B cell (primary cell): ENCODE data around the gene PAX3. TPM values are rescaled to one million over a fixed set of nuclear protein-coding genes. Genes with fewer than 3 reads are reported as not detected.

Experiments used
- ATAC-seq: fragments of 200-7000 bp; cut with Tn5 transposase; one replicate; pipeline ENCODE4 v1.10.0; 2021; ENCODE audit warnings: low read depth, mild to moderate bottlenecking, moderate number of reproducible peaks, moderate library complexity
- CTCF ChIA-PET: fragments of 350-600 bp; sonication (Branson Sonifier 250); formaldehyde crosslinking; loops from one replicate; lab custom pipeline; 2021; ENCODE audit warnings: antibody characterized with exemption, inconsistent platforms; lab: Charles Lee
- POLR2A ChIA-PET: fragments of 350-600 bp; sonication (Branson Sonifier 250); formaldehyde crosslinking; loops from one replicate; lab custom pipeline; 2021; ENCODE audit warnings: antibody characterized with exemption; lab: Charles Lee
- DNase-seq: peaks from one replicate; pipeline ENCODE4 v3.0.0; 2013
- H2AFZ ChIP-seq: 2 replicates; pipeline ENCODE4 v1.6.1; 2012; ENCODE audit warnings: mild to moderate bottlenecking, low read depth, low read length; ENCODE audit not compliant: insufficient read depth, poor library complexity, severe bottlenecking
- H3K27ac ChIP-seq, 2 donors: 1 replicate in 1 of 2; 2 replicates in 1 of 2; pipeline ENCODE4 v1.5.1; 2012 to 2013; ENCODE audit warnings: low read length in 2 of 2, mild to moderate bottlenecking in 2 of 2, moderate library complexity in 1 of 2
- H3K27me3 ChIP-seq, 4 experiments: fragments of 200-600 bp in 1 of 4; sonication (generic) in 1 of 4; replicated peaks in 1 of 4; 1 replicate in 2 of 4; 2 replicates in 2 of 4; pipeline versions ENCODE4 v1.6.1 to v1.7.0; 2013 to 2016; ENCODE audit warnings: low read length in 3 of 4, mild to moderate bottlenecking in 2 of 4, mixed read lengths in 1 of 4, moderate library complexity in 1 of 4; ENCODE audit not compliant: insufficient read depth in 4 of 4, control insufficient read depth in 3 of 4; ENCODE audit errors: control extremely low read depth in 1 of 4
- H3K36me3 ChIP-seq, 2 experiments: replicated peaks in 1 of 2; 1 replicate in 1 of 2; 2 replicates in 1 of 2; pipeline versions ENCODE4 v1.6.1 to v1.7.1; 2013; ENCODE audit warnings: low read length in 1 of 2; ENCODE audit not compliant: insufficient read depth in 2 of 2, control insufficient read depth in 1 of 2; ENCODE audit errors: control extremely low read depth in 1 of 2, extremely low read depth in 1 of 2
- H3K4me1 ChIP-seq, 2 donors: fragments of 200-600 bp in 1 of 2; sonication (generic) in 1 of 2; 1 replicate in 1 of 2; 2 replicates in 1 of 2; pipeline versions ENCODE4 v1.5.1 to v1.6.1; 2013 to 2017; ENCODE audit warnings: low read length in 2 of 2; ENCODE audit not compliant: control insufficient read depth in 2 of 2, insufficient read depth in 2 of 2
- H3K4me2 ChIP-seq: replicated peaks from 2 replicates; pipeline ENCODE3; 2012; ENCODE audit warnings: mild to moderate bottlenecking, low read depth, low read length; ENCODE audit not compliant: poor library complexity, severe bottlenecking
- H3K4me3 ChIP-seq, 5 experiments: fragments of 200-600 bp in 1 of 5; sonication (generic) in 1 of 5; 1 replicate in 3 of 5; 2 replicates in 2 of 5; pipeline versions ENCODE4 v1.5.1 to v1.7.0; 2011 to 2016; ENCODE audit warnings: low read length in 4 of 5, mild to moderate bottlenecking in 4 of 5, low read depth in 2 of 5, control low read depth in 1 of 5, moderate library complexity in 1 of 5; ENCODE audit not compliant: insufficient read depth in 1 of 5; ENCODE audit errors: control extremely low read depth in 1 of 5, extremely low read depth in 1 of 5
- H3K79me2 ChIP-seq: fragments of 200-600 bp; sonication (generic); one replicate; pipeline ENCODE4 v1.6.0; 2016; ENCODE audit warnings: low read length; ENCODE audit not compliant: control insufficient read depth, insufficient read depth
- H3K9ac ChIP-seq: fragments of 200-600 bp; sonication (generic); 2 replicates; pipeline ENCODE4 v1.6.1; 2017; ENCODE audit warnings: mild to moderate bottlenecking, low read length, moderate library complexity
- H3K9me3 ChIP-seq, 3 donors: one replicate each; pipeline versions ENCODE4 v1.6.1 to v1.7.1; 2013; ENCODE audit warnings: low read length in 2 of 3; ENCODE audit not compliant: control insufficient read depth in 2 of 3, insufficient read depth in 1 of 3; ENCODE audit errors: control extremely low read depth in 1 of 3
- H4K20me1 ChIP-seq: 2 replicates; pipeline ENCODE4 v1.6.0; 2012; ENCODE audit warnings: mild to moderate bottlenecking, low read length; ENCODE audit not compliant: insufficient read depth, control insufficient read depth, poor library complexity, severe bottlenecking
- H3K27ac Mint-ChIP-seq: one replicate; pipeline ENCODE4 v1.8.0; 2021; ENCODE audit warnings: mixed read lengths
- H3K27me3 Mint-ChIP-seq: one replicate; pipeline ENCODE4 v1.8.0; 2021; ENCODE audit warnings: mixed read lengths
- H3K4me1 Mint-ChIP-seq: one replicate; pipeline ENCODE4 v1.8.0; 2021; ENCODE audit warnings: mixed read lengths
- H3K4me3 Mint-ChIP-seq: one replicate; pipeline ENCODE4 v1.8.0; 2021; ENCODE audit warnings: mixed read lengths
- H3K9me3 Mint-ChIP-seq: one replicate; pipeline ENCODE4 v1.8.0; 2022; ENCODE audit warnings: mixed read lengths; ENCODE audit not compliant: insufficient read depth
- EZH2 ChIP-seq: IDR thresholded peaks from 2 replicates; pipeline ENCODE4 v1.6.1; 2012; ENCODE audit warnings: borderline replicate concordance, low read depth, mild to moderate bottlenecking, moderate library complexity, low read length; ENCODE audit not compliant: insufficient read depth, poor library complexity, severe bottlenecking
- WGBS: methylation state at CpG from one replicate; pipeline ENCODE4 v1.1.5; 2013; ENCODE audit warnings: missing lambda C conversion rate; ENCODE audit not compliant: insufficient coverage; 5-methylcytosine and 5-hydroxymethylcytosine counted together
- intact Hi-C: fragments of 100-400 bp; cut with micrococcal nuclease; formaldehyde crosslinking; loops from one replicate; pipeline ENCODE4 v1.10.0; 2022
- polyA plus RNA-seq: library from polyadenylated mRNA; depleted of rRNA; stranded (reverse); fragments of >200 nt; gene quantifications from 2 replicates; pipeline ENCODE4 v1.2.3, GENCODE V29; 2012
- total RNA-seq, 2 donors: library from RNA; stranded (reverse); fragments of 120-200 nt in 1 of 2; gene quantifications; 1 replicate in 1 of 2; 2 replicates in 1 of 2; pipeline versions ENCODE4 v1.2.3 to v1.2.4, GENCODE V29; 2013 to 2022
- TF ChIP-seq, protein P1 (sequence below): fragments of 200-600 bp; IDR thresholded peaks from one replicate; pipeline ENCODE4 v1.8.0; 2022; ENCODE audit warnings: antibody characterized with exemption, mild to moderate bottlenecking

The PAX3 gene
- total and polyA plus RNA-seq, 2 donors (not counting 1 experiment from before 2014, with no cell fraction given) = not detected

DNA sequence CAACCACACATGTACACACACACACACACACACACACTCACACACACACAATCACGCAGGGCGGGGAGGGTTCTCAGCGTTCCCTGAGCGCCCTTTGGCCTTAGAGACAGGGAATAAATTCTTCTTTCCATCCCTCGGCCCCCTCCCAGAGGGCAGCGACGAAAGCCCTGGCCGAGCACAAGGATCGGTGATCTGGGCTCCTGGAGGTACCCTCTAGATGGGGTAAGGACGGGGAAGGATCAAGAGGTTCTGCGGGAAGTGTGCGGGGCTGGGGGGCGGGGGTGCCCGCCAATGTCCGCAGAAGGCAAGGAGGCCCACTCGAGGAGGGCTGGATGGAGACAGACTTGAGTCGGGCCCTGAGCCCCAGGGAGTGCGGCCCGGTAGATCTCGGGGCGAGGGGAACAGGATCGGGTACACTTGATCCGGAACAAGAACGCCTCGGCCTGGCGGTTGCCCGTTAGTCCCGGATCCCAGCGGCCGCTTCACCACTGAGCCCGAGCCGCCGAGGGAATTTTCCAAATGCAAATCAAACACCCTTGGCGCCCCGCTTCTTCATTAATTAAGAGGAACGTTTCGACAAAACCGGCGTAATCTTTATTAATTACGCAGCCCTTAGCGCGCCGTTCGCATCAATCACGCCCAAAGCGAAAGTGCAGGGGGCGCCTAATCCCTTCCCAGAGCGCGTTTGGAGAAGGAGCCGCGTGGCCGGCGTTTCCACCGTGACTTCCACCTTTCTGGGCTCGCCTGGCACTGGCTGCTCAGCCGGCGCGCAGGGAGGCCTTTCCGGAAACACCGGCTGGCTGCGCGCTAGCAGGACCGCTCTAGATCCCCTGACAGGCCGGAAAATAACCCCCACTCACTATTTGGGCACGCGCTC is 7.0 kb upstream of the PAX3 start:
- peaks cover 0 to 97% (median 75%) of the 10 kb centered on the region in 4 experiments for H3K27me3 ChIP-seq
- POLR2A ChIA-PET = no interaction called here
- peak overlapping the region; percentile 78 for H3K4me2 ChIP-seq
- DNase-seq = peak; percentile 45
- Mint-ChIP-seq H3K4me3 (peak overlapping the region; percentile 73), H3K27ac (no peak overlapping the region), H3K27me3 (peaks cover 87% of the 10 kb centered on the region), H3K9me3 (peaks cover 2% of the 10 kb centered on the region), H3K4me1 (peaks cover 37% of the 10 kb centered on the region)
- WGBS = 1% methylated on average over 65 of the region's 66 CpGs
- CTCF ChIA-PET = no interaction called here
- peak overlapping the region; percentile 51 for H3K9ac ChIP-seq
- no peak overlapping the region for H3K27ac ChIP-seq
- H3K9me3 ChIP-seq = peaks cover 0 to 61% (median 0%) of the 10 kb centered on the region in 3 donors
- intact Hi-C loops = no loop called here
- H3K36me3 ChIP-seq = no peaks in the 10 kb centered on the region
- H4K20me1 ChIP-seq = no peaks in the 10 kb centered on the region
- no peak for TF ChIP-seq EZH2
- TF ChIP-seq, protein P1, sequence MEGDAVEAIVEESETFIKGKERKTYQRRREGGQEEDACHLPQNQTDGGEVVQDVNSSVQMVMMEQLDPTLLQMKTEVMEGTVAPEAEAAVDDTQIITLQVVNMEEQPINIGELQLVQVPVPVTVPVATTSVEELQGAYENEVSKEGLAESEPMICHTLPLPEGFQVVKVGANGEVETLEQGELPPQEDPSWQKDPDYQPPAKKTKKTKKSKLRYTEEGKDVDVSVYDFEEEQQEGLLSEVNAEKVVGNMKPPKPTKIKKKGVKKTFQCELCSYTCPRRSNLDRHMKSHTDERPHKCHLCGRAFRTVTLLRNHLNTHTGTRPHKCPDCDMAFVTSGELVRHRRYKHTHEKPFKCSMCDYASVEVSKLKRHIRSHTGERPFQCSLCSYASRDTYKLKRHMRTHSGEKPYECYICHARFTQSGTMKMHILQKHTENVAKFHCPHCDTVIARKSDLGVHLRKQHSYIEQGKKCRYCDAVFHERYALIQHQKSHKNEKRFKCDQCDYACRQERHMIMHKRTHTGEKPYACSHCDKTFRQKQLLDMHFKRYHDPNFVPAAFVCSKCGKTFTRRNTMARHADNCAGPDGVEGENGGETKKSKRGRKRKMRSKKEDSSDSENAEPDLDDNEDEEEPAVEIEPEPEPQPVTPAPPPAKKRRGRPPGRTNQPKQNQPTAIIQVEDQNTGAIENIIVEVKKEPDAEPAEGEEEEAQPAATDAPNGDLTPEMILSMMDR = no peak
- peaks cover 34 to 38% of the 10 kb centered on the region in 2 donors for H3K4me1 ChIP-seq
- H2AFZ ChIP-seq = peak overlapping the region; percentile 42
- no peaks in the 10 kb centered on the region for H3K79me2 ChIP-seq
- ATAC-seq = peak; percentile 10
- peak overlapping the region; percentile 25 to 67 (median 46) for H3K4me3 ChIP-seq
